CD14-positive monocyte (primary cell): Measurements from ENCODE around the gene TEX19. TPM values are rescaled to one million over a fixed set of nuclear protein-coding genes. Genes with fewer than 3 reads are reported as not detected.
A peak's percentile ranks its signal among the peaks of the same experiment; 100 is the strongest.

ENCODE experiments used
- DNase-seq, 3 donors: peaks; one replicate each; pipeline ENCODE4 v3.0.0-alpha.2; 2011 to 2022
- H2AFZ ChIP-seq: 2 replicates; pipeline ENCODE4 v1.6.0; 2012; ENCODE audit warnings: mild to moderate bottlenecking, low read depth, low read length, inconsistent platforms; ENCODE audit not compliant: insufficient read depth, poor library complexity, severe bottlenecking
- H3K27ac ChIP-seq, 2 donors: 1 replicate in 1 of 2; 2 replicates in 1 of 2; pipeline ENCODE4 v1.5.1; 2012 to 2013; ENCODE audit warnings: low read length in 2 of 2, control low read depth in 1 of 2, inconsistent platforms in 1 of 2, low read depth in 1 of 2, mild to moderate bottlenecking in 1 of 2
- H3K27me3 ChIP-seq, 2 donors: one replicate each; pipeline versions ENCODE4 v1.6.0 to v1.6.1; 2011 to 2013; ENCODE audit warnings: low read length in 2 of 2; ENCODE audit not compliant: control insufficient read depth in 2 of 2, insufficient read depth in 2 of 2
- H3K36me3 ChIP-seq, 2 donors: replicated peaks in 1 of 2; 1 replicate in 1 of 2; 2 replicates in 1 of 2; pipeline versions ENCODE4 v1.5.1 to v1.6.1; 2012 to 2013; ENCODE audit warnings: low read length in 2 of 2, control low read depth in 1 of 2, inconsistent platforms in 1 of 2, mild to moderate bottlenecking in 1 of 2; ENCODE audit not compliant: insufficient read depth in 2 of 2, control insufficient read depth in 1 of 2
- H3K4me1 ChIP-seq, 2 donors: 1 replicate in 1 of 2; 2 replicates in 1 of 2; pipeline versions ENCODE4 v1.5.1 to v1.6.1; 2012 to 2013; ENCODE audit warnings: low read length in 2 of 2, control low read depth in 1 of 2, inconsistent platforms in 1 of 2, mild to moderate bottlenecking in 1 of 2, moderate library complexity in 1 of 2; ENCODE audit not compliant: insufficient read depth in 2 of 2, control insufficient read depth in 1 of 2
- H3K4me2 ChIP-seq: replicated peaks from 2 replicates; pipeline ENCODE3; 2012; ENCODE audit warnings: low read length, moderate library complexity, mild to moderate bottlenecking; ENCODE audit not compliant: poor library complexity, severe bottlenecking; ENCODE audit errors: extremely low read depth
- H3K4me3 ChIP-seq, 3 experiments: fragments of 200-600 bp in 1 of 3; sonication (generic) in 1 of 3; replicated peaks in 1 of 3; 1 replicate in 2 of 3; 2 replicates in 1 of 3; pipeline ENCODE4 v1.5.1; 2011 to 2013; ENCODE audit warnings: low read length in 3 of 3, mild to moderate bottlenecking in 3 of 3, control low read depth in 2 of 3, low read depth in 2 of 3, inconsistent platforms in 1 of 3, moderate library complexity in 1 of 3
- H3K79me2 ChIP-seq: 2 replicates; pipeline ENCODE4 v1.6.0; 2012; ENCODE audit warnings: mild to moderate bottlenecking, control low read depth, inconsistent platforms, low read length, moderate library complexity; ENCODE audit not compliant: insufficient read depth
- H3K9ac ChIP-seq: 2 replicates; pipeline ENCODE4 v1.6.0; 2017; ENCODE audit warnings: low read length, mild to moderate bottlenecking; ENCODE audit not compliant: insufficient read depth, poor library complexity, severe bottlenecking
- H3K9me3 ChIP-seq, 2 donors: replicated peaks in 1 of 2; 1 replicate in 1 of 2; 2 replicates in 1 of 2; pipeline versions ENCODE4 v1.5.1 to v1.6.1; 2012 to 2013; ENCODE audit warnings: low read length in 2 of 2, control low read depth in 1 of 2; ENCODE audit not compliant: control insufficient read depth in 1 of 2, insufficient read depth in 1 of 2
- H4K20me1 ChIP-seq: 2 replicates; pipeline ENCODE4 v1.6.0; 2012; ENCODE audit warnings: mild to moderate bottlenecking, low read length, control low read depth, moderate library complexity; ENCODE audit not compliant: insufficient read depth
- H3K27ac Mint-ChIP-seq, 7 donors: one replicate each; pipeline ENCODE4 v1.8.0; 2020; ENCODE audit warnings: mild to moderate bottlenecking in 7 of 7, mixed read lengths in 7 of 7, moderate library complexity in 6 of 7, inconsistent platforms in 2 of 7
- H3K27me3 Mint-ChIP-seq, 3 donors: one replicate each; pipeline ENCODE4 v1.8.0; 2021 to 2022; ENCODE audit warnings: low read depth in 3 of 3, mild to moderate bottlenecking in 3 of 3, mixed read lengths in 3 of 3, moderate library complexity in 3 of 3, inconsistent platforms in 1 of 3
- H3K36me3 Mint-ChIP-seq, 2 donors: one replicate each; pipeline ENCODE4 v1.8.0; 2020; ENCODE audit warnings: mixed read lengths in 2 of 2, inconsistent platforms in 1 of 2, mild to moderate bottlenecking in 1 of 2
- H3K4me1 Mint-ChIP-seq: one replicate; pipeline ENCODE4 v1.8.0; 2020; ENCODE audit warnings: mild to moderate bottlenecking, mixed read lengths
- H3K4me3 Mint-ChIP-seq, 2 donors: one replicate each; pipeline ENCODE4 v1.8.0; 2020; ENCODE audit warnings: mild to moderate bottlenecking in 2 of 2, mixed read lengths in 2 of 2, moderate library complexity in 1 of 2
- H3K9me3 Mint-ChIP-seq, 7 donors: one replicate each; pipeline ENCODE4 v1.8.0; 2020 to 2022; ENCODE audit warnings: mixed read lengths in 7 of 7, mild to moderate bottlenecking in 6 of 7, moderate library complexity in 6 of 7, inconsistent platforms in 2 of 7
- WGBS: methylation state at CpG from one replicate; pipeline ENCODE4 v1.1.5; 2013; ENCODE audit warnings: missing lambda C conversion rate; ENCODE audit not compliant: insufficient coverage; 5-methylcytosine and 5-hydroxymethylcytosine counted together
- intact Hi-C, 2 donors: fragments of 100-400 bp; cut with micrococcal nuclease; formaldehyde crosslinking; loops; one replicate each; pipeline versions ENCODE4 v1.15.0 to v1.15.1; 2023
- polyA plus RNA-seq, 3 donors: library from polyadenylated mRNA; depleted of rRNA in 1 of 3; unstranded in 2 of 3; stranded (reverse) in 1 of 3; fragments of 300-500 nt in 2 of 3; fragments of >200 nt in 1 of 3; fragmentation: Illumina TruSeq in 2 of 3; gene quantifications; 1 replicate in 2 of 3; 2 replicates in 1 of 3; pipeline ENCODE4 v1.2.3, GENCODE V29; 2012 to 2021
- TF ChIP-seq, protein P1 (sequence below): fragments of 200-600 bp; IDR thresholded peaks from one replicate; pipeline ENCODE4 v1.8.0; 2022; ENCODE audit warnings: antibody characterized with exemption, mild to moderate bottlenecking

The TEX19 gene
- polyA plus RNA-seq, 3 donors: not detected

DNA sequence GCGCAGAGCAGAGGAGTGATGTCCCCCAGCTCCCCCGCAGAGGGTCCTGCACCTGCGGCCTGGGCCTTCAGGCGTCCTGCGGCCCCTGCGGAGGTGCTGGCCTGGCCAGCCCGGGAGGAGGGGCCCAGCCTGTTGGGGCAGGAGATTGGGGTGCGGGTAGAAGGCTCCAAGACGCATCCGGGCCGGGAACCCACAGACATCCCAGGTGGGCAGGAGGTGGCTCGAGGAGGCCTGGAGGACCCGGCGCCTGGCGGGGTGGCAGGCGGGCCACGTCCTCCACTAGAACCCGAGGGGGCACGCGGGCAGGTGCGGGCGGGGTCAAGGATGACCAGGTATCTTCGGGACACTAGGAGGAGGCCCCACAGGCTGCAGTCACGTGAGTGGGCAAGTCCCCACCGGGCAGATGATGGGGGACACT is 24.8 kb upstream of the TEX19 start:
- TF ChIP-seq, protein P1, sequence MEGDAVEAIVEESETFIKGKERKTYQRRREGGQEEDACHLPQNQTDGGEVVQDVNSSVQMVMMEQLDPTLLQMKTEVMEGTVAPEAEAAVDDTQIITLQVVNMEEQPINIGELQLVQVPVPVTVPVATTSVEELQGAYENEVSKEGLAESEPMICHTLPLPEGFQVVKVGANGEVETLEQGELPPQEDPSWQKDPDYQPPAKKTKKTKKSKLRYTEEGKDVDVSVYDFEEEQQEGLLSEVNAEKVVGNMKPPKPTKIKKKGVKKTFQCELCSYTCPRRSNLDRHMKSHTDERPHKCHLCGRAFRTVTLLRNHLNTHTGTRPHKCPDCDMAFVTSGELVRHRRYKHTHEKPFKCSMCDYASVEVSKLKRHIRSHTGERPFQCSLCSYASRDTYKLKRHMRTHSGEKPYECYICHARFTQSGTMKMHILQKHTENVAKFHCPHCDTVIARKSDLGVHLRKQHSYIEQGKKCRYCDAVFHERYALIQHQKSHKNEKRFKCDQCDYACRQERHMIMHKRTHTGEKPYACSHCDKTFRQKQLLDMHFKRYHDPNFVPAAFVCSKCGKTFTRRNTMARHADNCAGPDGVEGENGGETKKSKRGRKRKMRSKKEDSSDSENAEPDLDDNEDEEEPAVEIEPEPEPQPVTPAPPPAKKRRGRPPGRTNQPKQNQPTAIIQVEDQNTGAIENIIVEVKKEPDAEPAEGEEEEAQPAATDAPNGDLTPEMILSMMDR: no peak
- H3K4me3 Mint-ChIP-seq: peak overlapping the region; percentile 97 to 99
- H3K27ac Mint-ChIP-seq: peak overlapping the region in 4 of 7 donors; percentile 83 to 94 (median 92)
- peaks cover 34% of the 10 kb centered on the region for H3K79me2 ChIP-seq
- peaks cover 0 to 3% (median 0%) of the 10 kb centered on the region in 7 donors for H3K9me3 Mint-ChIP-seq
- peaks cover under 1 to 9% of the 10 kb centered on the region in 2 donors for H3K36me3 Mint-ChIP-seq
- H3K4me2 ChIP-seq: peak overlapping the region; percentile 97
- 47% methylated on average over 25 of the region's 25 CpGs for WGBS
- H3K27me3 ChIP-seq: no peaks in the 10 kb centered on the region
- H3K27me3 Mint-ChIP-seq: peaks cover 10 to 31% (median 15%) of the 10 kb centered on the region in 3 donors
- peaks cover 38 to 65% of the 10 kb centered on the region in 2 donors for H3K4me1 ChIP-seq
- H4K20me1 ChIP-seq: peaks cover 37% of the 10 kb centered on the region
- H3K9me3 ChIP-seq: no peaks in the 10 kb centered on the region
- DNase-seq: no peak
- H3K27ac ChIP-seq: peak overlapping the region; percentile 68 to 92
- peak overlapping the region; percentile 78 for H2AFZ ChIP-seq
- peak overlapping the region; percentile 91 for H3K9ac ChIP-seq
- peaks cover 49% of the 10 kb centered on the region for H3K4me1 Mint-ChIP-seq
- H3K4me3 ChIP-seq: peak overlapping the region; percentile 70 to 92 (median 88)
- peaks cover 0 to 8% of the 10 kb centered on the region in 2 donors for H3K36me3 ChIP-seq
- intact Hi-C loops: loop anchor here in 1 of 2 donors (5.0 kb wide), 1 partner anchor 37 kb away; no protein-coding TSS in a partner anchor

DNA sequence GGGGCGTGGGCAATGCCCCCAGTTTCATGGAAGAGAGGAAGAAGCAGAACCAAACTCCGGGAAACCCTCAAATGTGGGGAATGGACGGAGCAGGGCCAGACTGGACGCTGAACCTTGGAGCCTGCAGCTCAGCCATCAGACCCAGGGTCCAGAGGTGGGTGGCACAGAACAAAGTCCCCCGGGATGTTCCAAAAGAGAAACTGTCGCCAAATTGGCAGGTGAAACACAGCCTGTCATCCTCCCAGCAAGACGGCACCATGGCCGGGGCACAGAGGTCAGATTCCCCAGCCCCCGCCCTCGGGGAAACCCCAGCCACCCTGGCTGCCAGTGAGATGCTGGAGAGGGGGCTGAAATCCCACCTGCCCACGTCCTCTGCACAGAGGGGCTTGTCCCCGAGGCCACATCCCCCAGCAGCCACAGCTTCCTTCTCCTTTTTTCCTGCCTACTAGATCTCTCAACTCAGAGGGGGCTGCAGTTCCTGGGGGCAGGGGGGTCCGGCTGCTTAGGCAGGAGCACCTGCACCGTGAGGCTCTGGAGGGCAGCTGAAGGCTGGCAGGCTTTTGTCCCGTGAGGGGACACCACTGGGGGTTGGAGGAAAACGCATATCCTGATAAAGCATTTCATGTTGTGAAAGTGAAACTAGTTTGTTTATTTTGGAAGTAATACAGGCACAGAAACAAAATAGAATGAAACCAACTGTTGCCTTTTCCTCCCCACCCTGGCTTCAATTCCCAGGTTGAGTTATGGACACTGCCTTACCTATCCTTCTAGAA is 24.2 kb upstream of the TEX19 start:
- H3K27me3 ChIP-seq: no peaks in the 10 kb centered on the region
- H2AFZ ChIP-seq: peak overlapping the region; percentile 78
- peak overlapping the region; percentile 91 for H3K9ac ChIP-seq
- peaks cover 31% of the 10 kb centered on the region for H4K20me1 ChIP-seq
- H3K9me3 Mint-ChIP-seq: peaks cover 0 to 3% (median 0%) of the 10 kb centered on the region in 7 donors
- H3K4me2 ChIP-seq: peak overlapping the region; percentile 97
- peaks cover 43 to 70% of the 10 kb centered on the region in 2 donors for H3K4me1 ChIP-seq
- peaks cover 53% of the 10 kb centered on the region for H3K4me1 Mint-ChIP-seq
- H3K27me3 Mint-ChIP-seq: peaks cover 10 to 31% (median 15%) of the 10 kb centered on the region in 3 donors
- H3K27ac ChIP-seq: peak overlapping the region; percentile 68 to 92
- peak overlapping the region; percentile 97 to 99 for H3K4me3 Mint-ChIP-seq
- H3K27ac Mint-ChIP-seq: peak overlapping the region; percentile 83 to 94 (median 91)
- peak in 1 of 3 donors; percentile 14 for DNase-seq
- H3K36me3 ChIP-seq: peaks cover 0 to 2% of the 10 kb centered on the region in 2 donors
- peaks cover 32% of the 10 kb centered on the region for H3K79me2 ChIP-seq
- TF ChIP-seq, protein P1: no peak
- H3K36me3 Mint-ChIP-seq: peaks cover 0 to 9% of the 10 kb centered on the region in 2 donors
- peak overlapping the region; percentile 70 to 92 (median 88) for H3K4me3 ChIP-seq
- H3K9me3 ChIP-seq: no peaks in the 10 kb centered on the region
- intact Hi-C loops: loop anchor here in 1 of 2 donors (5.0 kb wide), 1 partner anchor 38 kb away; no protein-coding TSS in a partner anchor
- 15% methylated on average over 6 of the region's 16 CpGs for WGBS
